HG03097 (cell line): ENCODE measurements around the gene SRP68.
"Not testable (repeated sequence)": the region's sequence is repeated elsewhere in the genome, so short reads cannot be mapped to it uniquely, and the experiment has no call there.

Source experiments
- ATAC-seq: cut with Tn5 transposase; IDR thresholded peaks from one replicate; pipeline ENCODE4 v1.9.1; 2021; ENCODE audit not compliant: unreplicated experiment, low FRiP score

The SRP68 gene

DNA sequence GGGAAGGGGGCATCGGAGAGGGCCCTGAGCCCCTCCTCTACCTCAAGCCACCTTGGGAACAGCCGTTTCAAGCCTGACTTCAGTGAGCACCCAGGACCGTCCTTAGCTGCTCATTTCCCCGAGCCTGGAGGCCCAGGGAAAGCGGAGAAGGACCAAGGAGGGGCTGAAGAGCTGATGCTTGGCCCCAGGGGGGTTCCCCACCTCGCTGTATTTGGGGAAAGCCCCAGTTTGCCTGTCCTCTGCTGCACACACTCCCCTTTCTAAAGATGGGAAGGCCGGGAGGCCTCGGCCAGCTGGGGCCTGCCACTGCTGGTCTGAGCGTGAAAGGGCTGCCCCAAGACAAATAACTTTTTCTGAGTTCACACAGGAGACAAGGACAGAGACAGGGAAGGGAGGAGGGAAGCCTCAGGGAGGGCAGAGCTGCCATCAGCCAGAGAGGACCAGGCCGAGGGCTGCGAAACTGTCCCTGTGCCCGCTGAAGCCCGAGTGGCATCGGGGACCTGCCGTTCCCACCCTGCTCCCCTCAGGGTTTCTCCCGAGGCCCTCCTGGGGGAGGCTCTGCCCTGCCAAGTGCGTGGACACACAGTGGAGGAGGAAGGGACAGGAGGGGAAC is 18.3 kb upstream of the SRP68 start:
- ATAC-seq: no peak

DNA sequence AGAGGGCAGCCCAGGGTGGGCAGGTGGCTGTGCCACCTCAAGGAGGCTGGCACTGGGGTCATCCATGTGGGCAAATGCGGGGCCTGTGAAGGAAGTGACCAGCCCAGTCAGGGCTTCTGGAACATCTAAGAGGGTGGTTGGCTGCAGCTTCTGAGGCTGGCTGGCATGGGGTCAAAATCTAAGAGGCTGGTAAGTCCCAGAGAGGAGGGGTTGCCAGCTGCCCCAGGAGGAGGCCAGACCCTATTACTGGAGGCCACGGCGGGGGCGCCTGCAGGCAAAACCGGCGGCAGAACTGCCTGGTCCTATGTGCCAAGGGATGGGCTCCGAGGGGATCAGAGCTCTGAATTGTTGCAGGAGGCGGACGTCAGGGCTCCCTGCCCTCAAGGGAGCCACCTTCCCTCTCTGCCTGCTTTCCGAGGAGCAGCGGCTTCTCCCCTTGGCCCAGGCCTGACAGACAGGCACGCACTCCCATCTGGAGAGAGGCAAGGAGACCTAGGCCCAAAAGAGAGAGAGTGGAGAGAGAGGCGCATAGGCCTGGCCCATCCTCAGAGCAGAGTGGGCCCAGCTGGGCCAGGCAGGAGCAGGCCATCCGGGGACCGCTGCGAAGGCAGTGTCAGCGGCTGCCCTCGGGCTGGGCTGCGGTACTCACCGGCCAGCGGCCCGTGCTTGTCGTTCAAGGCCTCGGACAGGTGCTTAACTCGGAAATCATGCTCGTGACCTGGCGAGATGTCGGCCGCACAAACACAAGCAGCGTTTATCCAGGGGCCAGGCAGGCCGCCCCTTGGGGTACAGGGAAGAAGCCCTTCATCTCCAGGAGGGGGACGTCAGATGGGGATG is 17.6 kb upstream of the SRP68 start:
- no peak for ATAC-seq

DNA sequence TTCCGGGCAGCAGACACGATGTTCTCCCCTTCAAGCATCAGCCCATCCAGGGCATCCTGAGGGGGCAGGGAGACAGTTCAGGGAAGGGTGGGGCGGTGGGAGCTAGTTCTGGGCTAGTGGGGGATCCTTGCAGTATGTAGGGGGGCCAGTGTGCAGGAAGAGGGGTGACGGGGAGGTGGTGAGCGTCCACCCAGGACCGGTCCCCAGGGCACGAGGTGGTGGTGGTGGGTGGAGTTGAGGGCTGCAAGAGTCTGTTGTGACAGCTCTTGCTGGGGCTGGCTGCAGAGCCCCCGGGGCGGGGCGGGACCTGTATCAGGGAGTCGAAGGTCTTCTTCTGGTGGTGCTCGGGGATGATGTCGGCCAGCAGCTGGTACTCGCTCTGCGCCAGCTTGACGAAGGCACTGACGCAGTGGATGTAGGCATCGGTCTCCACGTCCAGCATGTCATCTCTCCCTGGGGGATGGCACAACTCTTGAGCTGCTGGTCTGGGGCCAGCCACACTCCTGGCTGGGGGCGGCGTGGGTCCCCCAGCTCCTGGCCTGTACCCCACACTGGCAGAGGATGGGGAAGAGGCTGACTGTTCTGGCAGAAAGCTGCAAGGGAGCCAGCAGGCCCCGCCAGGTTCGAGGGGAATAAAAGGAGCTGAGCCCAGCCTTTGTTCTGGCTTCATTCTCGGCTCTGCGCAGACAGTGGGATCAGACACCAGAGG is 16.7 kb upstream of the SRP68 start:
- ATAC-seq: no peak

DNA sequence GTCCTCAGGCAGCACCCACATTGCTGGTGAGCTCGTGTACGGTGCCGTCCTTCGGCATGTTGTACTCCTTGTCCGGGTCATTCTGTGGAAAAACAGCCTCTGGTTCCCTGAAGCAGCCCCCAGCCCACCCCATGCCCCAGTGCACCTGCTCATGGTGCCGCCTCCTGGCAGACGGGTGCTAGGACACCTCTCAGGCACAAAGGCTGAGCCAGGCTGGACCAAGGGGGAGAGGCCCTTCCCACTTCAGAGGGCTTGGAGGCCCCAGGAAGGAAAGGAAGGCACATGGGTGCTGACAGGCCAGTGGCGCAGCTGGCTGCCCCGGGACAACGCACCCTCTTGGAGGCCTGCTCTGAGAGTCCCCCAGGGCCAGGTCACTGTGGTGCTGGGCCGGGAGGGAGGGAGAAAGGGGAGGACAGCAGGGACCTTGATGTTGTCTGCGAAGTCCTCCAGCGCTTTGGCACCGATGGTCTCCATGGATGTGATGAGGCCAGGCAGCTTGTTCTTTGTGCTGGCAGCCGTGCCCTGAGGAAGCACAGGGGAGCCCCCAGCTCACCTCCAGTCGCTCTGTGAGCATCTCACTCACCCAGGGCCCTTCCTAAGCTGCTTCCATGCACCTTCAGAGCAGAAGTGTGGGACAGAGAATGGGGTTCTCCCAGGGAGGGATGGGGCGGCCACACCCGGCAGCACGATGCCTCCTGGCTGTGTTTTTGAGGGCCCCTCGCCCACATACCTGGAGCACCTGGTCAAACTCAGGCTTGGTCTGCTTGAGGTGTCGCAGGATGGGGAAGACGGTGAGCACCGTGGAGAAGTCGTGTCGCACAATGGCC is 15.9 kb upstream of the SRP68 start:
- ATAC-seq: no peak

DNA sequence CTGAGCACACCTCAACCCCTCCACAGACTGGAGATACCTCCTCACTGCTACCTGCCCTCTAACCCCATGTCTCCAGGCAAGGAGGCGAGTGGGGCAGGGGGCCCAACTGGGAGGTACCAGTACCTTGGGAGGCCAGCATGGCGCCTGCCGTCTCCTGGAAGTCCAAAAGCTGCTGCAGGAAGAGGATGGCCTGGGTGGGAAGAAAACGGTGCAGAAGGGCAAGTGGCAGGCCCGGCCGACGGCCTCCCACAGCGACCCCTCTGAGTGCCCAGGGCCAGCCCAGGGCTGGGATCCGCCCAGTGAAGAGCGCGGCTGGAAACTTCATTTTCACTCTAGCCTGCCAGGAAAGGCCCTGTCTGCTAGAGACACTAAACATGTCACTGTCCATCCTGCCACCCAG is 15.2 kb upstream of the SRP68 start:
- no peak for ATAC-seq

DNA sequence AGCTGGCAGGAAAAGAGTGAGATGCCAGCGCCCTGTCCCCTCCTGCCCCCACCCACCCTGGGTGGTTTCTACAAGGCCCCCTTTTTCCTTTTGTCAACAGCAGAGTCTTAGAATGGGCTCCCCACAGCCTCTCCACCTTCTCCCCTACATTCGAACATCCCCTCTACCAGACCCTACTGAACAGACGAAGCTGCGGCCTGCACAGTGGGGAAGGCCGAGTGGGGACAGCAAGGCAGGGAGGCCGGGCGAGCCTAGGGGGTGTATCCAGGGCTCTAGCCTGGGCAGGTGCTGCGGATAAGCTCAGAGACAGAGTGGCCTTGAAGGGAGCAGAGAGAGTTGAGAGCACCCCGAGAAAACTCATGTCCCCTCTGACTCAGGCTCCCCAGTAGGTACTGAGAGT is 14.1 kb upstream of the SRP68 start:
- no peak for ATAC-seq

DNA sequence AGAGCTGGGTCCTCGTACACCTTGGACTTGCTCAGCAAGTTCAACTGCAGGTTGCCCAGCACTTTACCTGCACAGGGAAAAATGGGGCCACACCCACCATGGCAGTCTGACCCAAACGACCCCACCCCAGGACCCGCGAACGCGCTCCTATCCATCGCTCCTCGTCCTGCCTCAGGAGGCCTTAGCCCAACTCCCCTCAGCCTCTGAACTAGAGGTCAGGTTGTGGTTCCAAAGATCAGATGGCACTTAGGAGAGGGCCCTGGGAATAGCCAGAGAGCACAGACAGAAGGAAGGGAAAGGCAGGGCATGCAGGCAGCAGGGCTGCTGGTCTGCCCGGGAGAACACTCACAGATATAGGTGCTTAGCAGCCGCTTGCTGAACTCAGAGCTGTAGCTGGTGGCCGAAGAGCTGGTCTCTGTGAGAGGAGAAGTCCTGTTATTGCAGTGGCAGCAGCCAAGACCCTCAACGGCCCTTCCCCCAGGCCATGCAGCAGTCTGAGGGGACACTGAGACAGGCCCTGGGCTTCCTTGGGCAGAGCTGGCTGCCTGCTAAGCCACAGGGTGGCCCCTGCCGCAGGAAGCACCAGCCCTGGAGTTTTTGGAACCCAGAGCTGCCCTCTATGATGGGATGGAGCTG is 13.5 kb upstream of the SRP68 start:
- no peak for ATAC-seq

DNA sequence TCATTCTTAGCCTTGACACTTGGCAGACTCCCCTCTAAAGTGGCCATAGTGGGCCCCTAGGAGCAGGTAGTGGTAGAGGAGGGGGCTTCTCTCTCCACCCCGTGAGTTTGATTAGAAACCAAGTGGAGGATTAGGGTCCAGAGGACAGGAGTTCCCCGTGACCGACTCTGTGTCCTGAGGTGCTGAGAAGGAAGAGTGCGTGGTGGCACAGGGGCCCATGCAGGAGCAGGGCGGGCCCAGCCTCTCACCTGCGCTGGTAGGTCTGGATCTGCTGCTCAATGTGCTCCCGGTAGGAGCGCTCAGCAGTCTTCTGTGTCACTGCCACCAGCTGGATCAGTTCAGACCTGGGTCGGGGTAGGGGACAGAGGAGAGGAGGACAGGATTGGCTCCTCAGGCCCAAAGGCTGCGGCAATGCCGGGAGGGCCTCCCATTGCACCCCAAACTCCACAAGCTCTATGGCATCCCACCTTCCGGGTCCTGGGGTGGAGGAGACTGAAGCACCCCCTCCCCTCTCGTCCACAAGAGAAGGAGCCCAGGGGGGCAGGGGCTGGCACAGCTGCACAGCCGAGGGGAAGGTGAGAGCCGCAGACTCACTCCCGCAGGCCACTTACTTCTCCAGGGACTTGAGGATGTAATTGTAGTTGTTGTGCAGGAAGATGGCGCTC is 12.9 kb upstream of the SRP68 start:
- ATAC-seq: no peak

DNA sequence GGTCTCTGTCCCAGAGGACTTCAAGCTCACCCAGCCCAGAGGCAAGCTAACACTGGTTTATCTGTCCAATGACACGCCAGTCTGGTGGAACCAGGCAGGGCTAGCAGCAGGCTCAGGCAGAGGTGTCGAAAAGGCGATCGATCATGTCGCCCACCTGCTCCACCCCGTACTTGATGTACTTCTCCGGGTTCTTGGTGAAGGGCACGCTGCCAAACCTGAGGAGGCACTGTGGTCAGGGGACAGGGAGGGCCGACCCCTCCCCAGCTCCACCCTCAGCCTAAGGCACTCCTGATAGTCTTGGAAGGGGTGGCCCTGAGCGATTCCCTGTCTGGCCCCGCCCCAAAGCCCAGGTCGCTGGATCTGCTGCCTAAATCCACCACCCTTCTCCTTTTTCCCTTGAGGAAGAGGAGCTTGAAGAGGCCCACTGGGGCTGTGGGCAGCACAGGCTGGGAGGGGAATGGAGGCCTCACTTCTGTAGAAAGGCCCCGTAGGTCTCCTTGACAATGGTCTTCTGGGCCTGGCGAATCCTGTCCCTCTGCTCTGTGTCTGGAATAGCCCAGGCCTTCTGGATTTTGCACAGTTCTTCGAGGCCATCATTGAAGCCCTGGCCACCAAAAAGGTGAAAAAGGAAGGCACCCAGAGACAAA is 11.3 kb upstream of the SRP68 start:
- no peak for ATAC-seq

DNA sequence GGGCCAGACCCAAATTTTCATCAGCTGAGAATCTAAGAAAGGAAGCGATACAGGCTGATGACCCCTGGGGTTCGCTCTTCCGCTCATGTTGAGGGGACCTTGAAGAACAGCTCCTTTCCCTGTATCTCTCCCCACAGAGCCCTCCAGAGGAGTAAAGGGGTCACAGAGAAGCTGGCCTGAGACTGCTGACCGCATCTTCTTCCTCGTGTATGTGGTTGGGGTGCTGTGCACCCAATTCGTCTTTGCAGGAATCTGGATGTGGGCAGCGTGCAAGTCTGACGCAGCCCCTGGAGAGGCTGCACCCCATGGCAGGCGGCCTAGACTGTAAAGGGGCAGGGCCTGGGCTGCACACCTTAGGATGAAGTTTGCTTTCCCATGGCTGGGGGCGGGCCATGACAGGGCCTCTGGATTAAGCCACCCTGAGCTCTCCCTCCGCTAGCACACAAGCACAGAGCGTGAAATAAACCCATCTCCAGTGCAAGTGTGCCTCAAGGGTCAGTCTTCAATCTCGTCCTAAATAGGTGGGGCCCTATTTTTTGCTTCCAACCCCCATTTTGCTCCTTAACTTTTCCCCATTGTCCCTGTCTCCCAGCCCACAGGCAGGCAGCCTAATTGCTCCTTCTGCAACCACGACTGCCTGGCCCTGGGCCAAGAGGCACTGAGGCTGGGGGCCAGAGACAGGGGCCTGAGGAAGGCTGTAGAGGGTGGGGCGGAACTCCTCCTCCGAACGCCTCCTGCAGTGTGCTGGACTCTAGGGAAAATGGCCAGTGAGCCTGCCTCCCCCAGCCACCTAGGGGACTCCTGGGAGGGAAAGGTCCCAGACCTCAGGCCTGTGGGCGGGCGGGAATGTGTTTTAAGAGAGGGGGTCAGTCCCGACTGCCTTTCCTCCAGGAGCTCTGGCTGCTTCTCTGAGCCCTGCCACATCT is 10.3 kb upstream of the SRP68 start:
- ATAC-seq: no peak

DNA sequence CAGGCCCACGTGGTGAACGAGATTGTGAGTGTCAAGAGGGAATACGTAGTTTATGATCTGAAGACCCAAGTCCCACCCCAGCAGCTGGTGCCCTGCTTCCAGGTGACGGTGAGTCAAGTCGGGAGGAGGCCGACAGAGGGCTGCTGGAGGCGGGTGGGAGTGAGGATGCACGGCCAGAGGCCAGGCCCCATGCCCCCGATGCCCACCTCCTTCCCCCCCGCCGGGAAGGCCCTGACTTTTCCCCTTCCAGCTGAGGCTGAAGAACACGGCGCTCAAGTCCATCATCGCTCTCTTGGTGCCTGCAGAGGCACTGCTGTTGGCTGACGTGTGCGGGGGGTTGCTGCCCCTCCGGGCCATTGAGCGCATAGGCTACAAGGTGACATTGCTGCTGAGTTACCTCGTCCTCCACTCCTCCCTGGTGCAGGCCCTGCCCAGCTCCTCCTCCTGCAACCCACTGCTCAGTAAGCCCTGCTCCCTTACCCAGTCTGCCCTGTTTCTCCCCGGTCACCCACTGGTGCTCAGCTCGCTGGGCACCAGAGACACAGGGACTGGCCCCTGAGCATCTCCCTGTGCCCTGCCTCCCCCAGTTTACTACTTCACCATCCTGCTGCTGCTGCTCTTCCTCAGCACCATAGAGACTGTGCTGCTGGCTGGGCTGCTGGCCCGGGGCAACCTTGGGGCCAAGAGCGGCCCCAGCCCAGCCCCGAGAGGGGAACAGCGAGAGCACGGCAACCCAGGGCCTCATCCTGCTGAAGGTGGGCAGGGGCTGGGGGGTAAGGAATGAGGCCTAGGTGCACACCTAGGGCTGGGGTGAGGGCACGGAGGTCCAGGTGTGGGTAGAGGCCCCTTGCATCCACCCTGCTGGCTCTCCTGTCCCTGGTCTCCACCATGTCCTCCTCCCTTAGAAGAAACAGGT is 9.2 kb upstream of the SRP68 start:
- ATAC-seq: no peak

DNA sequence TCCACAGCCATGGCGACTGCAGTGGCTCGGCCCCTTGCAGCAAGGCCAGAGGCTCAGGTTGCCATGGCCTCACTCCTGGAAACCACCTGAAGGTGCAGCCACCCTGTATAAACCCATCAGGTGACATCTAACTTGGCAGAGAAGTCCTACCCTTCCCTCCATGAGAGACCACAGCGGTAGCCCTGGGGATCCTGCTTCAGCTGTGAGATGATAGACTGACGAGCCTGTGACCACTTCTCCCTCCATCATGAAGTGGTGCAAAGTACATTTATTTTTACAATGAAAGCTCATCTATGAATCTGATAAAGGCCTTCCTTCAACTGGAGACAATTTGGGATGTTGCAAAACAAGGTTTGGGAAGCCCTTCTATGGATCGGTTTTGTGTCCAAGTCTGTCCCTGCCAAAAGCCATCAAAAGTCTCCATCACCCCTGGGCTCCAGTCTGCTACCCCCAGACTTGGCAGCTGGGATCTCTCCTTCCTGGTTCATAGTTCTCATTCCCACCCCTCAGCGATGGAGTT is 8.5 kb upstream of the SRP68 start:
- no peak for ATAC-seq

DNA sequence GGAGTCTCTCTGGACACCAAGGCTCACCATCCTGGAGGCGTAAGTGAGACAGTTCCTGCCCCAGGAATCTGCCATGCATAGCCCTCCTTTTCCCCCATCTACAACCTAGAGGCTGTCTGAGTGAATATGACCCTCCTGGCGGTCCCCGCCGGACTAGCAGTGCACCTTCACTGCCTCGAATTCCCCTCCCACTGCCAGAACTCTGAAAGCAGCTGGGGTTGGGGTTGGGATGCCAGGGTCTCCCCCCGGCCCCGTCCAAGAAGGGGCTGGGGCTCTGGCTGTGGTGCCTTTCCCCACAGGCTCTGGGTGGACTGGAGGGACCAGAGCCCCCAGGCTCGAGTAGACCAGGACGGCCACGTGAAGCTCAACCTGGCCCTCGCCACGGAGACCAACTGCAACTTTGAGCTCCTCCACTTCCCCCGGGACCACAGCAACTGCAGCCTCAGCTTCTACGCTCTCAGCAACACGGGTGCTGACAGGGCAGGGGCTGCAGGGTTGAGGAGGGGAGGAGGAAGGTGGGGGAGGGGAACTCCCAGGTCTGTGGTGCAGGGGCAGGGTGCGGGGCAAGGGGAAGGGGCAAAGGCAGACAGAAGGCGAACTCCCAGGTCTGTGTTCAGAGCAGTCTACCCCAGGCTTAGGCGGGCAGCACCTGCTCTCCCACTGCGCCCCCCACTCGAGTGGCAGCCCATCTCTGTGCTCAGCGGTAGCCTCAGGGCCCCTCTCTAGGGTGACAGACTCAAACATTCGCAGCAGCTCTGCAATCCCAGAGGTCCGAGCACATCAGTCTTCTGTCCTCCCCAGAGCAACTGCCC is 7.8 kb upstream of the SRP68 start:
- no peak for ATAC-seq

DNA sequence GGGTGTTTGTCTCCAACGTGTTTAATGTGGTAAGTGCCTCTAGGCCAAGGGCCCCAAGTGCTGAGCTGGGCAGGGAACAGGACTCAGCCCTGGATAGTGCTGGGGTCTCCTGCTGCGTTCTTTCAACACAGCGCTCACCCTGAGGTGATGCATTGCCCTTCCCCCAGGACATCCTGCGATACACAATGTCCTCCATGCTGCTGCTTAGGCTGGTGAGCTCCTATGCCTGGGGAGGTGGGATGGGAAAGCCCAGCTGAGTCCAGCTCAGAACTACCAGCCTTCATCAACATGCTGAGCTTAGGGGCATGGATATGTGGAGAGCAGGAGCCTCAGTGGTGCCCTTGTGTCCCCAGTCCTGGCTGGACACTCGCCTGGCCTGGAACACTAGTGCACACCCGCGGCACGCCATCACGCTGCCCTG is 7.2 kb upstream of the SRP68 start:
- no peak for ATAC-seq

DNA sequence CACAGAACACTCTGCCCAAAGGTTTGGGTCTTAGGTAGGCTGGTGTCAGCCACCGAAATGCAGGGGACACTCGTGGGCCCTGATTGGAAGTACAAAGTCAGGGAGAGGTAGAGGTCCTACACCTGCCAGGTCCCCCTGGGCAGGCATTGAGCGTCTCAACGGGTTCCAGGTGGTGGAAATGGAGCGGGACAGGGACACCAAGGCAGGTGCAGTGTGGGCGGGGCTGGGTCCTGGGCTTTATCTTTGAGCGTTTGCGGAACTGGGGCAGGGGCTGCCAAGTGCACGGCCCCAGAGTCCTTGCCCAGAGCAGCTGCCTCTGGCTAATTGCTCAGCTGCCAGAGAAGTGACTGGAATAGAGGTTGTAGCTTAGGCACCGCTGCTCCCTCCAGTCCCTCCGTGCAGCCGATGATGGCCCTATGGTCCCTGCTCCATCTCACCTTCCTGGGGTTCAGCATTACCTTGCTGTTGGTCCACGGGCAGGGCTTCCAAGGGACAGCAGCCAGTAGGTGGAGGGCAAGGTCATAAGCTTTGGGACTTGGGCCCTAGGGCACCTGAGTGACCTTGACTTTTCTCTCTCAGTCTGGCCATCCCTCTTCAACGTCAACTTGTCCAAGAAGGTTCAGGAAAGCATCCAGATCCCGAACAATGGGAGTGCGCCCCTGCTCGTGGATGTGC is 6.7 kb upstream of the SRP68 start, which contains the start of gene ZACN:
Gene ZACN, plus strand, starts transcription at position 323 of the 675 bp plus-strand sequence. Its CDS starts 83 bp downstream, at position 406.
- ATAC-seq: no peak

DNA sequence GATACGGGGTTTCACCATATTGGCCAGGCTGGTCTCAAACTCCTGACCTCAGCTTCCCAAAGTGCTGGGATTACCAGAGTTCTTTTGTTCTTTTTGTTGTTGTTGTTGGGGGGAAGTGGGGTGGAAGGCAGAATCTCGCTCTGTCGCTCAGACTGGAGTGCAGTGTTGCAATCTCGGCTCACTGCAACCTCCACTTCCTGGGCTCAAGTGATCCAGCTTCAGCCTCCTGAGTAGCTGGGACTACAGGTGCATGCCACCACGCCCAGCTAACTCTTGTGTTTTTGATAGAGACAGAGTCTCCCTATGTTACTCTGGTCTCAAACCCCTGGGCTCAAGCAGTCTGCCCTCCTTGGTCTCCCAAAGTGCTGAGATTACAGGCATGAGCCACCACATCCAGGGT is 6.1 kb upstream of the SRP68 start:
- ATAC-seq: not testable (repeated sequence)
